Measurements from ENCODE around the gene MBNL2. TPM values are rescaled to one million over a fixed set of nuclear protein-coding genes. Genes with fewer than 3 reads are reported as not detected.

Gene MBNL2
- total and polyA plus RNA-seq, 2 of the 13 experiments (the other 11 are each of a cell fraction or from before 2014, with no cell fraction given): 30.8 to 59.0 TPM

DNA sequence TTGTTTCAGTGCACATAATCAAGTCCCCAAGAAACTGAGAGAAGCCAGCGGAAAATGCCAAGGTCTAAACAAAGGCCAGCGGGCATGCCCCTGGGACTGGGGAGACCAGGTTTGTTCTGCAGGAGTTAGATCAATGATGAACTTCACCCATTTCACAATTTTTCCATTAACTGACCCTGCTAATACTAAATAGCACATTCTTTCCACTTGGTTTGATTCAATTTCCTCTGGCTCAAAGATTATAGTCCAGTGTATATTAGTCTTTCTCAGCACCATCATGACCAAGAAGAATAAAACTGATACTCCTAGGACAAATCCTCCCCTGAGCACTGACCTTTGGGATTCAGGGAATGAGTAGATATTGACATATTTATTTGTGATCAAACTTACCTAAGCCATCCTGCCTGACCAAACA, 66.4 kb downstream of the MBNL2 start (continued):
- TF ChIP-seq, protein P1, sequence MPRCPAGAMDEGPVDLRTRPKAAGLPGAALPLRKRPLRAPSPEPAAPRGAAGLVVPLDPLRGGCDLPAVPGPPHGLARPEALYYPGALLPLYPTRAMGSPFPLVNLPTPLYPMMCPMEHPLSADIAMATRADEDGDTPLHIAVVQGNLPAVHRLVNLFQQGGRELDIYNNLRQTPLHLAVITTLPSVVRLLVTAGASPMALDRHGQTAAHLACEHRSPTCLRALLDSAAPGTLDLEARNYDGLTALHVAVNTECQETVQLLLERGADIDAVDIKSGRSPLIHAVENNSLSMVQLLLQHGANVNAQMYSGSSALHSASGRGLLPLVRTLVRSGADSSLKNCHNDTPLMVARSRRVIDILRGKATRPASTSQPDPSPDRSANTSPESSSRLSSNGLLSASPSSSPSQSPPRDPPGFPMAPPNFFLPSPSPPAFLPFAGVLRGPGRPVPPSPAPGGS (CRISPR knock-in tag; IDR thresholded peaks at IDR 0.05): no peak
- no peak for TF ChIP-seq ZNF20 (CRISPR knock-in tag; IDR thresholded peaks at IDR 0.05)
- no peak for TF ChIP-seq ESRRA (CRISPR knock-in tag; IDR thresholded peaks at IDR 0.05; ENCODE audit: low read depth)
- no peak for TF ChIP-seq ZNF772 (CRISPR knock-in tag; IDR thresholded peaks at IDR 0.05)
- TF ChIP-seq, protein P2, sequence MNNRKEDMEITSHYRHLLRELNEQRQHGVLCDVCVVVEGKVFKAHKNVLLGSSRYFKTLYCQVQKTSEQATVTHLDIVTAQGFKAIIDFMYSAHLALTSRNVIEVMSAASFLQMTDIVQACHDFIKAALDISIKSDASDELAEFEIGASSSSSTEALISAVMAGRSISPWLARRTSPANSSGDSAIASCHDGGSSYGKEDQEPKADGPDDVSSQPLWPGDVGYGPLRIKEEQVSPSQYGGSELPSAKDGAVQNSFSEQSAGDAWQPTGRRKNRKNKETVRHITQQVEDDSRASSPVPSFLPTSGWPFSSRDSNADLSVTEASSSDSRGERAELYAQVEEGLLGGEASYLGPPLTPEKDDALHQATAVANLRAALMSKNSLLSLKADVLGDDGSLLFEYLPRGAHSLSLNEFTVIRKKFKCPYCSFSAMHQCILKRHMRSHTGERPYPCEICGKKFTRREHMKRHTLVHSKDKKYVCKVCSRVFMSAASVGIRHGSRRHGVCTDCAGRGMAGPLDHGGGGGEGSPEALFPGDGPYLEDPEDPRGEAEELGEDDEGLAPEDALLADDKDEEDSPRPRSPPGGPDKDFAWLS (CRISPR knock-in tag; IDR thresholded peaks at IDR 0.05; ENCODE audit: borderline replicate concordance): no peak
- no peak for TF ChIP-seq ZNF878 (CRISPR knock-in tag; IDR thresholded peaks at IDR 0.05)
- no peak for TF ChIP-seq CHD4 (IDR thresholded peaks at IDR 0.05; ENCODE audit: borderline replicate concordance, low read length)
- TF ChIP-seq ZNF749 (CRISPR knock-in tag; IDR thresholded peaks at IDR 0.05; ENCODE audit: borderline replicate concordance): no peak
- 0 out of 2 replicates have a peak, but pooled peaks have one; percentile 25 for TF ChIP-seq ZNF670 (CRISPR knock-in tag; IDR thresholded peaks at IDR 0.05; ENCODE audit: borderline replicate concordance)
- no peak for TF ChIP-seq MED8 (CRISPR knock-in tag; IDR thresholded peaks at IDR 0.05; ENCODE audit: insufficient replicate concordance)
- TF ChIP-seq KDM5B (CRISPR knock-in tag; IDR thresholded peaks at IDR 0.05; ENCODE audit: borderline replicate concordance): no peak
- TF ChIP-seq SALL1 (CRISPR knock-in tag; IDR thresholded peaks at IDR 0.05): peak; percentile 63
- TF ChIP-seq SOX5 (CRISPR knock-in tag; IDR thresholded peaks at IDR 0.05; ENCODE audit: borderline replicate concordance): no peak
- no peak for TF ChIP-seq REL (CRISPR knock-in tag; conservative IDR thresholded peaks at IDR 0.05)
- TF ChIP-seq, protein P3, sequence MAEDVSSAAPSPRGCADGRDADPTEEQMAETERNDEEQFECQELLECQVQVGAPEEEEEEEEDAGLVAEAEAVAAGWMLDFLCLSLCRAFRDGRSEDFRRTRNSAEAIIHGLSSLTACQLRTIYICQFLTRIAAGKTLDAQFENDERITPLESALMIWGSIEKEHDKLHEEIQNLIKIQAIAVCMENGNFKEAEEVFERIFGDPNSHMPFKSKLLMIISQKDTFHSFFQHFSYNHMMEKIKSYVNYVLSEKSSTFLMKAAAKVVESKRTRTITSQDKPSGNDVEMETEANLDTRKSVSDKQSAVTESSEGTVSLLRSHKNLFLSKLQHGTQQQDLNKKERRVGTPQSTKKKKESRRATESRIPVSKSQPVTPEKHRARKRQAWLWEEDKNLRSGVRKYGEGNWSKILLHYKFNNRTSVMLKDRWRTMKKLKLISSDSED (CRISPR knock-in tag; IDR thresholded peaks at IDR 0.05): no peak
- TF ChIP-seq, protein P4, sequence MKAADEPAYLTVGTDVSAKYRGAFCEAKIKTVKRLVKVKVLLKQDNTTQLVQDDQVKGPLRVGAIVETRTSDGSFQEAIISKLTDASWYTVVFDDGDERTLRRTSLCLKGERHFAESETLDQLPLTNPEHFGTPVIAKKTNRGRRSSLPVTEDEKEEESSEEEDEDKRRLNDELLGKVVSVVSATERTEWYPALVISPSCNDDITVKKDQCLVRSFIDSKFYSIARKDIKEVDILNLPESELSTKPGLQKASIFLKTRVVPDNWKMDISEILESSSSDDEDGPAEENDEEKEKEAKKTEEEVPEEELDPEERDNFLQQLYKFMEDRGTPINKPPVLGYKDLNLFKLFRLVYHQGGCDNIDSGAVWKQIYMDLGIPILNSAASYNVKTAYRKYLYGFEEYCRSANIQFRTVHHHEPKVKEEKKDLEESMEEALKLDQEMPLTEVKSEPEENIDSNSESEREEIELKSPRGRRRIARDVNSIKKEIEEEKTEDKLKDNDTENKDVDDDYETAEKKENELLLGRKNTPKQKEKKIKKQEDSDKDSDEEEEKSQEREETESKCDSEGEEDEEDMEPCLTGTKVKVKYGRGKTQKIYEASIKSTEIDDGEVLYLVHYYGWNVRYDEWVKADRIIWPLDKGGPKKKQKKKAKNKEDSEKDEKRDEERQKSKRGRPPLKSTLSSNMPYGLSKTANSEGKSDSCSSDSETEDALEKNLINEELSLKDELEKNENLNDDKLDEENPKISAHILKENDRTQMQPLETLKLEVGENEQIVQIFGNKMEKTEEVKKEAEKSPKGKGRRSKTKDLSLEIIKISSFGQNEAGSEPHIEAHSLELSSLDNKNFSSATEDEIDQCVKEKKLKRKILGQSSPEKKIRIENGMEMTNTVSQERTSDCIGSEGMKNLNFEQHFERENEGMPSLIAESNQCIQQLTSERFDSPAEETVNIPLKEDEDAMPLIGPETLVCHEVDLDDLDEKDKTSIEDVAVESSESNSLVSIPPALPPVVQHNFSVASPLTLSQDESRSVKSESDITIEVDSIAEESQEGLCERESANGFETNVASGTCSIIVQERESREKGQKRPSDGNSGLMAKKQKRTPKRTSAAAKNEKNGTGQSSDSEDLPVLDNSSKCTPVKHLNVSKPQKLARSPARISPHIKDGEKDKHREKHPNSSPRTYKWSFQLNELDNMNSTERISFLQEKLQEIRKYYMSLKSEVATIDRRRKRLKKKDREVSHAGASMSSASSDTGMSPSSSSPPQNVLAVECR (CRISPR knock-in tag; IDR thresholded peaks at IDR 0.05; ENCODE audit: borderline replicate concordance): no peak
- TF ChIP-seq, protein P5, sequence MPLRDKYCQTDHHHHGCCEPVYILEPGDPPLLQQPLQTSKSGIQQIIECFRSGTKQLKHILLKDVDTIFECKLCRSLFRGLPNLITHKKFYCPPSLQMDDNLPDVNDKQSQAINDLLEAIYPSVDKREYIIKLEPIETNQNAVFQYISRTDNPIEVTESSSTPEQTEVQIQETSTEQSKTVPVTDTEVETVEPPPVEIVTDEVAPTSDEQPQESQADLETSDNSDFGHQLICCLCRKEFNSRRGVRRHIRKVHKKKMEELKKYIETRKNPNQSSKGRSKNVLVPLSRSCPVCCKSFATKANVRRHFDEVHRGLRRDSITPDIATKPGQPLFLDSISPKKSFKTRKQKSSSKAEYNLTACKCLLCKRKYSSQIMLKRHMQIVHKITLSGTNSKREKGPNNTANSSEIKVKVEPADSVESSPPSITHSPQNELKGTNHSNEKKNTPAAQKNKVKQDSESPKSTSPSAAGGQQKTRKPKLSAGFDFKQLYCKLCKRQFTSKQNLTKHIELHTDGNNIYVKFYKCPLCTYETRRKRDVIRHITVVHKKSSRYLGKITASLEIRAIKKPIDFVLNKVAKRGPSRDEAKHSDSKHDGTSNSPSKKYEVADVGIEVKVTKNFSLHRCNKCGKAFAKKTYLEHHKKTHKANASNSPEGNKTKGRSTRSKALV (CRISPR knock-in tag; IDR thresholded peaks at IDR 0.05): no peak
- no peak for TF ChIP-seq PRPF4 (IDR thresholded peaks at IDR 0.05; ENCODE audit: low read depth, low read length, poor library complexity, severe bottlenecking)
